Activated CD8-positive, alpha-beta memory T cell treated with anti-CD3 and anti-CD28 coated beads, Interleukin-2, amount 50 U/mL, for 24 hours (primary cell): ENCODE data around the gene BIRC6.
"Not testable (repeated sequence)": the region's sequence is repeated elsewhere in the genome, so short reads cannot be mapped to it uniquely, and the experiment has no call there.

Source experiments
- DNase-seq: peaks from one replicate; pipeline ENCODE4 v3.0.0-alpha.2; 2020; ENCODE audit errors: extremely low read depth

BIRC6 gene, protein sequence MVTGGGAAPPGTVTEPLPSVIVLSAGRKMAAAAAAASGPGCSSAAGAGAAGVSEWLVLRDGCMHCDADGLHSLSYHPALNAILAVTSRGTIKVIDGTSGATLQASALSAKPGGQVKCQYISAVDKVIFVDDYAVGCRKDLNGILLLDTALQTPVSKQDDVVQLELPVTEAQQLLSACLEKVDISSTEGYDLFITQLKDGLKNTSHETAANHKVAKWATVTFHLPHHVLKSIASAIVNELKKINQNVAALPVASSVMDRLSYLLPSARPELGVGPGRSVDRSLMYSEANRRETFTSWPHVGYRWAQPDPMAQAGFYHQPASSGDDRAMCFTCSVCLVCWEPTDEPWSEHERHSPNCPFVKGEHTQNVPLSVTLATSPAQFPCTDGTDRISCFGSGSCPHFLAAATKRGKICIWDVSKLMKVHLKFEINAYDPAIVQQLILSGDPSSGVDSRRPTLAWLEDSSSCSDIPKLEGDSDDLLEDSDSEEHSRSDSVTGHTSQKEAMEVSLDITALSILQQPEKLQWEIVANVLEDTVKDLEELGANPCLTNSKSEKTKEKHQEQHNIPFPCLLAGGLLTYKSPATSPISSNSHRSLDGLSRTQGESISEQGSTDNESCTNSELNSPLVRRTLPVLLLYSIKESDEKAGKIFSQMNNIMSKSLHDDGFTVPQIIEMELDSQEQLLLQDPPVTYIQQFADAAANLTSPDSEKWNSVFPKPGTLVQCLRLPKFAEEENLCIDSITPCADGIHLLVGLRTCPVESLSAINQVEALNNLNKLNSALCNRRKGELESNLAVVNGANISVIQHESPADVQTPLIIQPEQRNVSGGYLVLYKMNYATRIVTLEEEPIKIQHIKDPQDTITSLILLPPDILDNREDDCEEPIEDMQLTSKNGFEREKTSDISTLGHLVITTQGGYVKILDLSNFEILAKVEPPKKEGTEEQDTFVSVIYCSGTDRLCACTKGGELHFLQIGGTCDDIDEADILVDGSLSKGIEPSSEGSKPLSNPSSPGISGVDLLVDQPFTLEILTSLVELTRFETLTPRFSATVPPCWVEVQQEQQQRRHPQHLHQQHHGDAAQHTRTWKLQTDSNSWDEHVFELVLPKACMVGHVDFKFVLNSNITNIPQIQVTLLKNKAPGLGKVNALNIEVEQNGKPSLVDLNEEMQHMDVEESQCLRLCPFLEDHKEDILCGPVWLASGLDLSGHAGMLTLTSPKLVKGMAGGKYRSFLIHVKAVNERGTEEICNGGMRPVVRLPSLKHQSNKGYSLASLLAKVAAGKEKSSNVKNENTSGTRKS (N-terminal part only)

DNA sequence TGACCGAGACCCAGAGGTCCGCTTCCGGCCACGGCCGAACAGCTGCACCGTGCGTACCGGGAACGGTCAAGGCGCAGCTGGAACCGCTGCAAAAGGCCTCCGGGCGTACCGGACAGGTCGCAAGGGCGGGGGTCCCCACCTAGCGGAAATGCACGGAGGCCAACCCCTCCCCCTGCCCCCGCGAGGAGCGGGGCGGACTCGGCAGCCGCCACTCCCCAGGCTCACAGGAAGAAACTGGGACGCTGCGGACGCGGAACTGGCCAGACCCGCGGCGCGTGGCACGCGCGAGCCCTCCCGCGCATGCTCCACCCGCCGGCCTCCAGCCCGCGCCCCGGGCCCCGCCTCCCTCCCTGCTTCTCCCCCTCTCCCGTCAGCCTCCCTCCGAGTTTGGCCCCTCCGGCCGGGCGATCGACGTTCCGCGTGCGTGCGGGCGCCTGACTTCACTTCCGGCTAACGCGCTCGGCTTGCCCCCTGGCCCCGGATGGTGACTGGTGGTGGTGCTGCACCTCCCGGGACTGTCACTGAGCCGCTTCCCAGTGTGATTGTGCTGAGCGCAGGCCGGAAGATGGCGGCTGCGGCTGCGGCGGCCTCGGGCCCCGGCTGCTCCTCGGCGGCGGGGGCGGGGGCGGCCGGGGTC is at the start of gene BIRC6:
Gene BIRC6, plus strand, starts transcription at position 343 of the 637 bp plus-strand sequence. Its CDS starts 139 bp downstream, at position 482.
- peak; percentile 93 for DNase-seq

DNA sequence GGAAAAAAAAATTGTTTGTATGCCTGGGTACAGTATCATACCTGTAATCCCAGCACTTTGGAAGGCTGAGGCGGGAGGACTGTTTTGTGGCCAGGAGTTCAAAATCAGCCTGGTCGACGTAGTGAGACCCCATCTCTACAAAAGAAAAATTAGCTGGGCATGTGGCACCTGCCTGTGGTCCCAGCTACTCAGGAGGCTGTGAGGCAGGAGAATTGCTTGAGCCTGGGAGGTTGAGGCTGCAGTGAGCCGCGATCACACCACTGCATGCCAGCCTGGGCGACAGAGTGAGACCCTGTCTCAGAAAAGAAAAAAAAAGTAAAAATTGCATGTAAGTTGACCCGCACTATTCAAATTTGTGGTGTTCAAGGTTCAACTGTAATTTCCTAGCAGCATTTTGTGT is 46.2 kb upstream of the BIRC6 start:
- DNase-seq = no peak

DNA sequence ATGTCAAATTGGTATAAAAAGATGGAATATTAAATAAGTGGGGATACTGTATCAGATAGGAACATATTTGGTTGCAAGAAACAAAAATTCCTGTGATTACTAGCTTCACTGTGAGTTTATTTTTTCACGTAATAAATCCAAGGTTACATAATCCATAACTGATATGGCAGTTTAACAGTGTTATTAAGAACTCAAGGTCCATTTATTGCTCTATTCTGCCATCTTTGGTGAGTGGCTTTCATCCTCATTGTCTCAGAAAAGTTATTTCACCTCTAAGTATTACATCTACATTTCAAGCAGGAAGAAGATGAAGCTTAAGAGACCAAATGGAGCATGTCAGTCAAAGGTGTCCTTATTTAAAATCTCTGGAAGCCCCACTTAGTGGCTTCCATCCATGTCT is 41.9 kb upstream of the BIRC6 start:
- DNase-seq = no peak

DNA sequence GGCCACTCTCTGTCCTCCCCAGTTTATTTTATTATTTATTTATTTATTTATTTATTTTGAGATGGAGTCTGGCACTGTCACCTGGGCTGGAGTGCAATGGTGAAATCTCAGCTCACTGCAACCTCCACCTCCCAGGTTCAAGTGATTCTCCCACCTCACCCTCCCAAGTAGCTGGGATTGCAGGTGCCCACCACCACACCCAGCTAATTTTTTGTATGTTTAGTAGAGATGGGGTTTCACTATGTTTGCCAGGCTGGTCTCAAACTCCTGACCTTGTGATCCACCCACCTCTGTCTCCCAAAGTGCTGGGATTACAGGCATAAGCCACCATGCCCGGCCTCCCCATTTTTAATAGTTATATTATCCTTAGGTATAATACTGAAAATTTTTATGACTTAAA is 28.1 kb upstream of the BIRC6 start:
- not testable (repeated sequence) for DNase-seq

DNA sequence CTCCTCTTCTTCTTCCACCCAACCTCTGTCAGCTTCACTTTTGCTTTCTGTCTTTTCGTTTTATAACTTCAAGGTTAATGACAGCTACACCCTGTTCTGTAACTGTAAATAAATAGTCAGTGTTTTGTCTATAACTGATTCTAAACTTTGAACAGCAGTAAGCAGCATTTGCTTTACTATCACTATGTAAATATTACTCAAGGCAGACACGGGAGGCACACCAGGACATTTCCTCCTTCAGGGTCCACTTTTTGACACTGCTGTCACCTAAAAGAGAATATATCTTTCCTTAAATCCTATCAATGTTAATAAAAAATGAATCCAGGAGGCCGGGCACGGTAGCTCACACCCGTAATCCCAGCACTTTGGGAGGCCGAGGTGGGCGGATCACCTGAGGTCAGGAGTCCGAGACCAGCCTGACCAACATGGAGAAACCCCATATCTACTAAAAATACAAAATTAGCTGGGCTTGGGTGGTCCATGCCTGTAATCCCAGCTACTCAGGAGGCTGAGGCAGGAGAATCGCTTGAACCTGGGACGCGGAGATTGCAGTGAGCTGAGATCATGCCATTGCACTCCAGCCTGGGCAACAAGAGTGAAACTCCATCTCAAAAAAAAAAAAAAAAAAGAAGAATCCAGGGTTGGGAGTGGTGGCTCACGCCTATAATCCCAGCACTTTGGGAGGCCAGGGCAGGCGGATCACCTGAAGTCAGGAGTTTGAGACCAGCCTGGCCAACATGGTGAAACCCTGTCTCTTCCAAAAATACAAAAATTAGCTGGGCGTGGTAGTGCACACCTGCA is 27.4 kb upstream of the BIRC6 start:
- DNase-seq = not testable (repeated sequence)

DNA sequence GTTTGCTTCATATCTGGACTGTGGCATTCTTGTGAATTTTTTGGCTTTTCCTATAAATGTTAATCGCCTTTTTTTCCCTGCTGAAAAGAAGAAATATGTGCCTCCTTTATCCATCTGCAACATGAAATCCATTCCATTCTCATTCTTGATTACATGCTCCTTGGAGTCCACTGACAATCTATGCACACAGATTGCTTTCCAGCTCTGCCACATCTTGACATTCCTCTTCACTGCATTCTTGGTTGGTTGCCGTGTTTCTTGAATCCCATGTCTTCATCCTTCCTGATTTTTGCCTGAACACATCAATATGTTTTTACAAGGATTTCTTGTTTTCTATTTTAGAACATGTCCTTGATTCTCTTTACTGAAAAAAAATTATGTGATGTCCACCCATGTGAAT is 26.7 kb upstream of the BIRC6 start:
- DNase-seq = no peak

DNA sequence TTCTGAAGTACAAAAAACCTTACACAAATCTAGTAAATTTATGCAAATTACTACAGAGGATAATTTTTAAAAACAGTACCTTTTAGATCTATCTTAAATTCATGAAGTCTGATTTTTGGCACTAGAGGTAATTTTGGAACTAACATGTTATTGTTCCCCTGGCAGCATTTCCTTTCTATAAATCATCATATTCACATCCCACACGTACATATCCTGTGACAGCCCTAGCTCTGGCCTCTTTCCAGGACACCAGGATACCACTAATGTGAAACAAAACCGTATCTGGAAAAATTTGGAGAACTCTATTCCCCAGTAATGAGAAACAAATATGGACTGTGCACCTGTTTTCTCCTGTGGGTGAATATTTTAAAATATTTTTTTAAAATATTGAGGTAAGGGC is 14.0 kb upstream of the BIRC6 start:
- no peak for DNase-seq

DNA sequence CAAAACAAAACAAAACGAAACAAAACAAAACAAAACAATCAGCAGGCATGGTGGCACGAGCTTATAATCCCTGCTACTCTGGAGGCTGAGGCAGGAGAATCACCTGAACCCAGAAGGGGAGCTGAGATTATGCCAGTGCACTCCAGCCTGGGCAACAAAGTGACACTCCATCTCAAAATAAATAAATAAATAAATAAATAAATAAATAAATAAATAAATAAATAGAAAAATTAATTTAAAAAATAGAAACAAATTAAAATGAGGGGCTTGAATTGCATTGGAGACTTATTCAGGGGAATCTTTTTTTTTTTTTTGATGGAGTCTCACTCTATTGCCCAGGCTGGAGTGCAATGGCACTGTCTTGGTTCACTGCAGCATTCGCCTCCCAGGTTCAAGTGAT is 6.0 kb upstream of the BIRC6 start:
- not testable (repeated sequence) for DNase-seq

DNA sequence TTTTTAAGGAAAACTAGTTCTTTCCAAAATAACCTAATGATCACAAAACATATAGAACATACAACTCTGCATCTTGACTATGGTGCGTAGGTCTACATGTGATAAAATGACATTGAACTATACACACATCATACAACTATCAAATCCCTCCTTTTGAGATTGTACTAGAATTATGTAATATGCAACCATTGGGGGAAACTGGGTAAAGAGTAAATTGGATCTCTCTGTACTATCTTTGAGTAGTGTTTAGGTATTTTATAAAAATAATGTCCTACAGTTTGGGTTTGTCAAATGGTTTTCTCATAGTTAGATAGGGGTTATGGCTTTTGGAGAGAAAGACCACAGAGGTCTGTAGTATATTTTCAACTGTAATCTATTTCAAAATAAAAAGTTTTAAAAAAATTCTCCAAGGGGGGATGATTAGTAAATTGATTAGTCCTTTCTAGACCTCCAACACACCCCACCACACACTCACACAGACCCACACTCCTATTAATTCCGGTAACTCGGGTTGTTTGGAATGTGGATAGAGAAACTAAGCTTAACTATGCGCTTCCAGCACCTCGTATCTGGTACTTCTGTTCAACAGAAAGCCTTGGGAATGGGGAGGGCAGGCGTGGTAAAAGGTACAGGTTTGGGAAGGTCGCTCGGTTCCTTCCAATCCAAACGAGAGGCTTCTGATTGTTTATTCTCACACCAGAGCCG is 695 bp upstream of the BIRC6 start:
- no peak for DNase-seq

DNA sequence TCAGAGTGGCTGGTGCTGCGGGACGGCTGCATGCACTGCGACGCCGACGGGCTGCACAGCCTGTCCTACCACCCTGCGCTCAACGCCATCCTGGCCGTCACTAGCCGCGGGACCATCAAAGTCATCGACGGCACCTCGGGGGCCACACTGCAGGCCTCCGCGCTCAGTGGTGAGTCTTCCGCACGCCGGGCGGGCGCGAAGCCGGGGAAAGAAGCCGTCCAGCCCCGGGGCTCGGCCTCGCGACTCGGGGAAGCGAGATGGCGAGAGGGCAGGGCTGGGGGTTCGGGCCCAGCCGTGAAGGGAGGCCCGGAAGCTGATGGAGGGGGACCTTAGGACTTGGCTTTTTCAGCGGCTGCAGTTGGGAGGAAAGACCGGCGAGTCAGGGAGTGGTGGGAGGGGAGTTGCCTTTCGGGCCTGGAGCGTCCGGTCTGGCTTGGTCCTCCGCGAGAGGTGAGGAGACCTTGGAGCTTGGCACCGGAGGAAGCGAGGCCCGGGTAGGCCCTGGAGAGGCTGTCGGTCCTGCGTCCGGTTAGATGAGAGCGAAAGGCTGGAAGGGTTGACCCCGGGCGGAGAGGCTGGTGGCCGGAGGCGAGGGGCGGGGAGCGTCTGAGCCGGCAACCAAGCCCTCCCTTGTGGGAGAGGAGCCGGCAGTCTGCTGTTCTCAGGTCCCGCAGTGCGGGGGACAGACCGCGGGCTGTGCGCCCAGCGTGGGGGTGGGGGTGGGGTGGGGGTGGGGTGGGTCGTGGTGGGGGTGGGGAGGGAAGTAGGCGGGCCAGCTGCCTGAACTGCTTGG is 691 bp downstream of the BIRC6 start:
- no peak for DNase-seq

DNA sequence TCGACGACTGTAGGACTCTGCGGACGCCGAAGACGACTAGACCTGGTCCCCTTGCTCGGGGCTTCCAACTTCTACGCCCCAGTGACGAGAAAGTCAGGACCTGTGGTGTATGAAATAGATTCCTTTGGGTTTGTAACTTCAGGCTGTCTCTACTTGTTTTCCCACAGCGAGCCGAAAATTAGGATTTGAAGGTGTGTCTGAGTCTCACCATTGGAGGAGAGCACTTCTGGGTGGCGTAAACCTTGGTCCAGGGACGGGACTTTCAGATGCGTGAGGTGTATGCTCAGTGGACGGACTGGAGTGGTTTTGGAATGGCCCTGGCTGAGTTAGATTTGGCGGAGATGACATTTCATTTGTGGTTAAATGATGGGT is 1.3 kb downstream of the BIRC6 start:
- DNase-seq = no peak

DNA sequence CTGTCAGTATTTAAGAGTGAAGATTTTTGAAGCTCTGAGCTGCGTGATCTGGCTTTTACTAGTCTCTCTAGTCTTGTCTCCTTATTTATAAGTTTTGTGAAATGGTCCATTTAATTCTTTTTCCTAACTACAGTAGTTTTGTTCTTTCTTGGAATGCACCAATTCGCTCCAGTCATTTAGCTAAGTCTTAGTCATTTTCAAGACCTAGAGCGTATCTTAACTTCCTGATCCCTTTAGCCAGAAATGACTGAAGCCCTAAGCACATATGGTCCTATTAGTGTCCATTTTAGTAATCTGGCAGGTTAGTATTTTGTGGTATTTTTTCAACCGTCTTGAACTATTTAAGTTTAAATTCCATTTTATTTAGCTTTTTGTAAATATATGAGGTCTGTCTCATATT is 3.6 kb downstream of the BIRC6 start:
- no peak for DNase-seq

DNA sequence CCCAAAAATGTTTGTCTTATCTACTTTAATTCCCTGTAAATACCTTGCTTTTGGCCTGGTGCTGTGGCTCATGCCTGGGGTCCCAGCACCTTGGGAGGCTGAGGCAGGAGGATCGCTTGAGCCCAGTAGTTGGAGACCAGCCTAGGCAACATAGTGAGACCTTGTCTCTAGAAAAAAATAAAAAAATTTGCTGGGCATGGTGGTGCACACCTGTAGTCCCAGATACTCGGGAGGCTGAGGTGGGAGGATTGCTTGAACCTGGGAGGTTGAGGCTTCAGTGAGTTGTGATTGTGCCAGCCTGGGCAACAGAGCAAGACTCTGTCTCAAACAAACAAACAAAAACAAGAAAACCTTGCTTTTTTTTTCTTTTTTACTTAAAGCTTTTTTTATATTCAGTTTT is 6.2 kb downstream of the BIRC6 start:
- not testable (repeated sequence) for DNase-seq

DNA sequence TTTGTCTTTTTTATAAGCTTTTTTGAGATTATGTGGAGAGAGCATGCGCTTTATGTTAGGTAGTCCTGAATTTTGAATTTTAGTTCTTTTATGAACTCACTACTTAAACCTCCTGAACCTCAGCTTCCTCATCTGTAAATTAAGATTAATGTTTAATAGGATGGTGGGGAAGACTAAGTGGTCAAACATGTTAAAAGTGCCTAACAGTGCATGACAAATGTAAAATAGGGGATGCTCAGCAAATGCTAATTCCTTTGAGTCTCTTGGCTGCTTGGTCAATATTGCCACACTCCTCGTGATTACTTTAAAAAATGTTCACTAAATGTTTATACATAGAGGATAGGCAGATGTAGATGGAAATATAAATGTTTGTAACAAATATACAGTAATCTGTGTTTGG is 6.8 kb downstream of the BIRC6 start:
- no peak for DNase-seq

DNA sequence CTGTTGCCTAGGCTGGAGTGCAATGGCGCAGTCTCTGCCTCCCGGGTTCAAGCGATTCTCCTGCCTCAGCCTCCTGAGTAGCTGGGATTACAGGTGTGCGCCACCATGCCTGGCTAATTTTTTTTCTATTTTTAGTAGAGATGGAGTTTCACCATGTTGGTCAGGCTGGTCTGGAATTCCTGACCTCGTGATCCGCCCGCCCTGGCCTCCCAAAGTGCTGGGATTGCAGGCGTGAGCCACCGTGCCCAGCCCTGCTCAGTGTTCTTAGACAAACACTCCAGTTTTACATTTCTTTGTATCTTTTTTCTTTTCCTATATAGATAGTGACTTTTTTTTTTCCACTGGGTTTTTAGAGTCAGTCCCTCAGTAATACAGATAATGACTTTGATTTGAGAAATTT is 7.5 kb downstream of the BIRC6 start:
- not testable (repeated sequence) for DNase-seq

DNA sequence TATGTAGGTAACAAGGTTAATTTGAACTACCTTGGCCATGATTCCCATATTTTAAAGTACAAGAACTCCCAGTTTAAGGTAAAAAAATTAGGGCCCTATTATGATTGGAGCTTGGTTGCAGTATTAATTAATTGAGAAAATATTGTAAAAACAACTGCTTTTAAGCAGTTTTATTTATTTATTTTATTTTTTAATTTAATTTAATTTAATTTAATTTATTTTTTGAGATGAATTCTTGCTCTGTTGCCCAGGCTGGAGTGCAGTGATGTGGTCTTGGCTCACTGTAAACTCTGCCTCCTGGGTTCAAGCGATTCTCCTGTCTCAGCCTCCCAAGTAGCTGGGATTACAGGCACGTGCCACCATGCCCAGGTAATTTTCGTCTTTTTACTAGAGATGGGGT is 8.9 kb downstream of the BIRC6 start:
- DNase-seq = not testable (repeated sequence)

DNA sequence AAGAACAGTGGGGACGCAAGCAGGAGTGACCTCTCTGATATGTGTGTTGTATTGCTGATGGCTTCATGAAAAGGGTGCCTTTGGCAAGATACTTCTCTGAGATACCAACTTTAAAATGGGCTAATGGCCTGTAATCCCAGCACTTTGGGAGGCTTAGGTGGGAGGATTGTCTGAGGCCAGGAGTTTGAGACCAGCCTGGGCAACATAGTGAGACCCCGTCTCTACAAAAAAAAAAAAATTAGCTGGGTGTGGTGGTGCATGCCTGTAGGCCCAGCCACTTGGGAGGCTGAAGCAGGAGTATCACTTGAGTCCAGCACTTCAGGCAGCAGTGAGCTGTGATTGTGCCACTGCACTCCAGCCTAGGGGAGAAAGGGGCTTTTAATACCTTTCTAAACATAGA is 9.8 kb downstream of the BIRC6 start:
- DNase-seq = no peak

DNA sequence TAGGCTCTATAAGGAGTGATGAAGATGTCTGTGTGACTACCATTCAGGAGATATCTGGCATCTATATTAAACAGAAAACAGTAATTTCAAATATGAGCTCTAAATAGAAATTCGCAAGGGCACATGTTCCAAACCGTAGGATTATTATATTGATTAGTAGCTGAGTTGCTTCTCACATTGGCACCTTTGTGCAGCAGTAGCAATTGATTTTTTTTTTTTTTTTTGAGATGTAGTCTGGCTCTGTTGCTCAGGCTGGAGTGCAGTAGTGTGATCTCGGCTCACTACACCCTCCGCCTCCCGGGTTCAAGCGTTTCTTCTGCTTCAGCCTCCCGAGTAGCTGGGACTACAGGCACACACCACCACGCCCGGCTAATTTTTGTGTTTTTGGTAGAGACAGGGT is 12.4 kb downstream of the BIRC6 start:
- DNase-seq = no peak

DNA sequence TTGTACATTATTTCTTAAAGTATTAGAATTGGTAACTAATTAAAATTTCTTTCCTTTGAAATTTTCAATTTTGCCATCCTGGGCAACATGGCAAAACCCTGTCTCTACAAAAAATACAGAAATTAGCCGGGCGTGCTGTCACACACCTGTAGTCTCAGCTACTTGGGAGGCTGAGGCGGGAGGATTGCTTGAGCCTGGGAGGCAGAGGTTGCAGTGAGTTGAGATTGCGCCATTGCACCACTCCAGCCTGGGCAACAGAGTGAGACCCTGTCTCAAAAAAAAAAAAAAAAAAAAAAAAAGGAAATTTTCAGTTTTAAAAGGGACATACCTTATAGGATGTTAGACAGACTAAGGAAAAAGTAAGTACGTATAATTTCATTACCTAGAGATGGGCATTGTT is 14.1 kb downstream of the BIRC6 start:
- not testable (repeated sequence) for DNase-seq
